GM12864 (cell line): ENCODE results near the gene SUGCT.

Source experiments
- DNase-seq: peaks from one replicate; pipeline ENCODE4 v3.0.0-alpha.2; 2011; ENCODE audit warnings: low read depth
- H3K4me3 ChIP-seq: 2 replicates; pipeline ENCODE4 v1.5.1; 2011; ENCODE audit warnings: mild to moderate bottlenecking, low read depth, low read length, control low read depth
- TF ChIP-seq, protein P1 (sequence below): IDR thresholded peaks from 2 replicates; pipeline ENCODE4 v1.5.1; 2011; ENCODE audit warnings: low read depth, mild to moderate bottlenecking, moderate library complexity, low read length, control low read depth, inconsistent platforms; ENCODE audit errors: missing control alignments

The SUGCT gene

DNA sequence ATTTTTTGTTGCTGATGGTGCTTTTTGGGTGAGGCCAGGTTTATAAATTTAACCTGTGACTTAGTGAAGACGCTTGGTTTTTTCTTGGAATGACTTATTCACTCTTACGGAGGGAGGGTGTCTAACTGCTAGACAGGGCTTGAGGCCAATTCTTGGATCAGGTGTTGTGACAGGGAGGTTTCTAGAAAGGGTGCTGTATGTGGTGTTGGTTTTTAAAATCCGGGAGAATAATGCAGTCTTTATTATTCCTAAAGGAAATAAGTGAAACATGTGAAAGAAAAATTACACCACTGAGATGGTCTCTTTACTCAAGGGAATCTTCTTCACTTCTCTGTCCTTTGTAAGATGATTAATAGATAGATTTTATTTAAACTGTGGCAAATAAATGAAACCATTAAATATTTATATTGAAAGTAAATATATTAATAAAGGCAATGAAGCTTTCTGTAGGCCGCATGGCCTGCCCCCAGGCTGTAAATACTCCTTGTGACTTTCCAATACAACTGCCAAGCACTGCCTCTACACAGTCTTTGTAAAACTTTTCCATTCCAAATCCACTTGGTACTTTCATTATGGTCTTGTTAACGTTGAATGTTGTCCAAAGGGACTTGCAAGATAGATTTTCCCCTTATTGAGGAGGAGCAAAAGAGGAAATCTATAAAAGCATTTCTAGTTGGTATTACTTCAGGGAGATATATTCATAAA, 323.1 kb downstream of the SUGCT start:
- TF ChIP-seq, protein P1, sequence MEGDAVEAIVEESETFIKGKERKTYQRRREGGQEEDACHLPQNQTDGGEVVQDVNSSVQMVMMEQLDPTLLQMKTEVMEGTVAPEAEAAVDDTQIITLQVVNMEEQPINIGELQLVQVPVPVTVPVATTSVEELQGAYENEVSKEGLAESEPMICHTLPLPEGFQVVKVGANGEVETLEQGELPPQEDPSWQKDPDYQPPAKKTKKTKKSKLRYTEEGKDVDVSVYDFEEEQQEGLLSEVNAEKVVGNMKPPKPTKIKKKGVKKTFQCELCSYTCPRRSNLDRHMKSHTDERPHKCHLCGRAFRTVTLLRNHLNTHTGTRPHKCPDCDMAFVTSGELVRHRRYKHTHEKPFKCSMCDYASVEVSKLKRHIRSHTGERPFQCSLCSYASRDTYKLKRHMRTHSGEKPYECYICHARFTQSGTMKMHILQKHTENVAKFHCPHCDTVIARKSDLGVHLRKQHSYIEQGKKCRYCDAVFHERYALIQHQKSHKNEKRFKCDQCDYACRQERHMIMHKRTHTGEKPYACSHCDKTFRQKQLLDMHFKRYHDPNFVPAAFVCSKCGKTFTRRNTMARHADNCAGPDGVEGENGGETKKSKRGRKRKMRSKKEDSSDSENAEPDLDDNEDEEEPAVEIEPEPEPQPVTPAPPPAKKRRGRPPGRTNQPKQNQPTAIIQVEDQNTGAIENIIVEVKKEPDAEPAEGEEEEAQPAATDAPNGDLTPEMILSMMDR = no peak
- no peak for DNase-seq
- H3K4me3 ChIP-seq = no peak overlapping the region

DNA sequence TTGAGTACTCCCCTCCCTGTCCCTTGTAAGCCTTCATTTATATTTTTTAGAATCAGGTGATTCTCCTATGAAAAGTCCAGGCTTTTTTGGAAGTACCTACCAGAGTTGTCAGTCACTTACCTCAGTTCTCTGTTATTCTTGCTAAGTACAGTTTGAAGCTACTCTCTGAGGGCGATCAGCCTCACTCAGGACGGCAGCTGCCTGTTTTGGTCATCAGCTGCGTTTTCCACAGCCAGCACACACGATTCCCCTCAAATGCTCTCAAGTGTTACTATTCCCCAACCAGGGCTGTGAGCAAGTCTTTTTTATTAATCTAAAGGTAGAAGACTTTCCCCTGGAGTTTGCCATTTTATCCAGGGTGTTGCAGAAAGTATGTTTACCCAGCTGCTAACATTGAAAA, 328.6 kb downstream of the SUGCT start:
- H3K4me3 ChIP-seq = no peak overlapping the region
- TF ChIP-seq, protein P1 = no peak

DNA sequence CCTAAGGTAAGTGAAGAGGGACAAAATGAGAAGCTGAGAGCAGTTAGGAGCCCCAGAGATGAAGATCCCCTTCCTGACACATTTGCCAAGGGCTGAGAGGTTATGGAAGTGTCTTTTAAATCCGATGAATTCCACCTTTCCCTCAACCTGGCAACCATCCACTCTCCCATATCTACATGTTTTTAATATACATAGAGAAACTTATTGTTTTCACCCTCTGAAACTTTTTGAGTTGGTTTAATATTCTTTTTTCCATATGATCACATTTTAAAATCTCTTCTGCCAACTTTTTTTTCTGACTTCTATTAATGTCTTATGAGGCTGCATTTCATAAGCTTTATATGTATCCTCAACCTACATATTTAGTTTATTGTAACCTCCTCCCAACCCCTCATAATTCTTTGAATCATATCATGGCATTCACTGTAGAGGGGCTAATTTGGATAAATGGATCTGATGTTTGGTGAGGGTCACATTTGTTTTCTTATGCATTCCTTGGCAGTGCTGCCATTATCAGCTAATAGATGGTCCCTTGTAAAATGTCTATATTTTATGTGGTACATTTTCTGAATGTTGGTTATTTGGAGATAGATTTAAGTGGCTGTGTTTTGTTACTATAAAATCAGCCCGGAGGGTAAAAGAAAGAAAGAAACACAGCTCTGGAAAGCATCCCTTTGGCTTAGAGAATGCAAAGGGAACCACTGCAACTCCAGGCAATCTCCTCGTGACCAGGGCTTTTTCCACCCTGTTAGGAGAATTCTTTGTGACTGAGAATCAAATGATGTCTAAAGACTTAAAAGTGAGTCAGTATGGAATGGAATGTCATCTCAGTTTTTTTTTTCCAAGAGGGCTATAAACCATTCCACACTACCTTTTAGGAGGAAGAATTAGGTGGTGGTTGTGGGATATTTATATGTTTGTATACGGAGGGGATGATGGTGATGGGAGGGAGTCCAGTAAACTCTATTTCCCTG, 334.4 kb downstream of the SUGCT start:
- no peak for DNase-seq
- TF ChIP-seq, protein P1 = no peak

More for the DNA sequence above, 328.6 kb downstream of the SUGCT start:
- DNase-seq = no peak

DNA sequence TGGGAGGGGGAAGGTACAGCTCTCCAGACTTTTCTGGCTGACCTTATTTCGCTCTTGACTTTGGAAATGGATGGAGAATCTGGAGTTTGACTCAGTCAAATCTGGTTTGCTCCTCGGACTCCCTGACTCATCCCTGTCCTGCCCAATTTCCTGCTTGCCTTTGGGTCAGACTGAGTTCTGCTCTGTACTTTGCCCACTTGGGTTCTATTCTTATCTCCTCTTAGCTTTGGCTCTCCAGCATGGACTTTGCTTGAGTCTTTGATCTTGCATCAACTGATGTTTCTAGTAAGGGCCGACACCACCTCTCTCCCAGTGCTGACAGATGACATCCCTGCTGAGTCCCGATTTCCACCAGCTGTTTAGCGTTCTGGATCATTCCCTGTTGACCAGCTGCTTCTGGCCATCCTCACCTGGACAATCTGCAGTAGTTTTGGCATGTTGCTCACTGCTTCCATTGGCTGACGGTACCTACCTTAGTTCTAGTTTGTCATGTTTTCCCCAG, 335.3 kb downstream of the SUGCT start:
- TF ChIP-seq, protein P1 = no peak
- no peak overlapping the region for H3K4me3 ChIP-seq
- DNase-seq = no peak

More for the DNA sequence above, 334.4 kb downstream of the SUGCT start:
- H3K4me3 ChIP-seq = no peak overlapping the region

DNA sequence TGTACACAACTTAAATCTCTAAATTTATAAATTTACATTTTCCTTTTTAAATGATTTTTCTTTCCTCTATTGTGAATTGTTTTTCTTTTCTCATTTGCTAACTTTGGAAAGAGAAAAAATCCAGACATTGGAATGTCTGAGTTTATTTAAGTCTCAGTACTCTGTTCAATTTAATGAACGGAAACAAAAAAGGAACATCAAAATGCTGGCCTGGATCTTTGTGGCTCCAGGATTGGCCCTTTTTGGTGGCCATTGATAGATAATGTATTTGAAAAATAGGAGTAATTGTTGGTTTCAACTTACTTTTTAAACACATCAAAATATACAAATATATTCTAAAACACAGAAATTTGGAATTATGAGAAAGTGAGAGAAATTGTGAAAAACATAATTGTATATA, 336.0 kb downstream of the SUGCT start:
- H3K4me3 ChIP-seq = no peak overlapping the region
- TF ChIP-seq, protein P1 = no peak
- DNase-seq = no peak

DNA sequence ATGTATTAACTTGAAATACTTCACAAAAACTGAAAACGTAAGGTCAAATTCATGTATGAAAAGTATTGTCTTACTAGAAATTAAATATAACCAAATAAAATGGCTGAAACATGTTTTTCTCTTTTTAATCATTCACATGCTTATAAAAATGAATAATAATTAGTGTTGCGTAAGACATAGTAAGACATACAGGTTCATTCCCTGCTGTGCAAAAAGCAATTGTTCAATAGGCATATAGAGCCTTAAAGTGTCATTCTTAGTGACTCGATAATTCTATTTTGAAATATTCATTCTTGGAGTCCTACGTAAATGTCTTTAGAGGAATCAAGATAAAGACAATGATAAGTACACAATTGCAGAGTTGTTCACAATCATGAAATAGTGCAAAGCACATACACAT, 337.1 kb downstream of the SUGCT start:
- no peak for DNase-seq
- no peak overlapping the region for H3K4me3 ChIP-seq
- TF ChIP-seq, protein P1 = no peak
